ENCODE results near the gene PRUNE2.

The PRUNE2 gene

DNA sequence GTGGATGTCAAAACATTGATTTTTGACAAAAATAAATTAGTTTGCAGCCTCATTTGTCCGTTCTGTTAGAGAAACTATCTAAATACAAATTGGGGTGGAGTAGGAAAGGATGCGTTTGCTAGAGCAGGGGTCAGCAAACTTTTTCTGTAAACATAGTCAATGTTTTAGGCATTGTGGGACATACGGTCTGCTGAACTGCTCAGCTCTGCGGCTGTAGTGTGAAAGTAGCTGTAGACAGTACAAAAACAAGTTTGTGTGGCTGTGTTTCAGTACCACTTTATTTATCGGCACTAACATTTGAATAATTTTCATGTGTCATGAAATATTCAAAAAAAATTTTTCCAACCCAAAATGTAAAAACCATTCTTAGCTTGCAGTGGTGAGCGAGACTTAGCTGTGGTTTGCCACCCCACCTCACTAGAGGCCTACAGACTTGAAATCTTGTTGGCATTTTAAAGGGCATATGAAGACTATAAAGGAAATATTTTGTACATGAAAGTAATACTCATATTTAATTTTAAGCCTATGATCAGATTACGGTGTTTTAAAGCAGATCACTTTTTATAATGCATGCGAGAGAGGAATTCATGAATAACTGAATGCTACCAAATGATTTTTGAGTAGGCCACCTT lies 292.6 kb downstream of the PRUNE2 start:
- TF ChIP-seq, protein P1, sequence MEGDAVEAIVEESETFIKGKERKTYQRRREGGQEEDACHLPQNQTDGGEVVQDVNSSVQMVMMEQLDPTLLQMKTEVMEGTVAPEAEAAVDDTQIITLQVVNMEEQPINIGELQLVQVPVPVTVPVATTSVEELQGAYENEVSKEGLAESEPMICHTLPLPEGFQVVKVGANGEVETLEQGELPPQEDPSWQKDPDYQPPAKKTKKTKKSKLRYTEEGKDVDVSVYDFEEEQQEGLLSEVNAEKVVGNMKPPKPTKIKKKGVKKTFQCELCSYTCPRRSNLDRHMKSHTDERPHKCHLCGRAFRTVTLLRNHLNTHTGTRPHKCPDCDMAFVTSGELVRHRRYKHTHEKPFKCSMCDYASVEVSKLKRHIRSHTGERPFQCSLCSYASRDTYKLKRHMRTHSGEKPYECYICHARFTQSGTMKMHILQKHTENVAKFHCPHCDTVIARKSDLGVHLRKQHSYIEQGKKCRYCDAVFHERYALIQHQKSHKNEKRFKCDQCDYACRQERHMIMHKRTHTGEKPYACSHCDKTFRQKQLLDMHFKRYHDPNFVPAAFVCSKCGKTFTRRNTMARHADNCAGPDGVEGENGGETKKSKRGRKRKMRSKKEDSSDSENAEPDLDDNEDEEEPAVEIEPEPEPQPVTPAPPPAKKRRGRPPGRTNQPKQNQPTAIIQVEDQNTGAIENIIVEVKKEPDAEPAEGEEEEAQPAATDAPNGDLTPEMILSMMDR (IDR thresholded peaks at IDR 0.05; ENCODE audit: low read depth, low read length): no peak

DNA sequence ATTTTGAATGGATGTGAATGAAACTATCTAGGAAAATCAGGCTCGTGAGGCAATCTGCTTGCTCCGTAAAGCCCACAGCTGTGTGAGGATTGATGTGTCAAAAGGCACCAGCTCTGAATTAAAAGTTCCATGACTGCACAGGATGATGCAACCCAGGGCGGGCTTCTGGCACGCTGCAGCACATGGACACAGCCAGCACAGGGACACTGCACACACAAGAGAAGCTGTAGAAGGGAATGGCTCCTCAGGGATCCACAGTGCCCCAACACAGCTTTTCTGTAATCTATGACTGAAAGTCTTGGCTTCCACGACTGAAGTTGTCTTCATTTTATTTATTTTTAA lies 295.9 kb downstream of the PRUNE2 start:
- TF ChIP-seq, protein P1 (IDR thresholded peaks at IDR 0.05; ENCODE audit: low read depth, low read length): no peak
- DNase-seq (ENCODE audit: extremely low read depth, low read depth): peak; percentile 54

More for the DNA sequence above, 292.6 kb downstream of the PRUNE2 start:
- DNase-seq (ENCODE audit: extremely low read depth, low read depth): no peak

DNA sequence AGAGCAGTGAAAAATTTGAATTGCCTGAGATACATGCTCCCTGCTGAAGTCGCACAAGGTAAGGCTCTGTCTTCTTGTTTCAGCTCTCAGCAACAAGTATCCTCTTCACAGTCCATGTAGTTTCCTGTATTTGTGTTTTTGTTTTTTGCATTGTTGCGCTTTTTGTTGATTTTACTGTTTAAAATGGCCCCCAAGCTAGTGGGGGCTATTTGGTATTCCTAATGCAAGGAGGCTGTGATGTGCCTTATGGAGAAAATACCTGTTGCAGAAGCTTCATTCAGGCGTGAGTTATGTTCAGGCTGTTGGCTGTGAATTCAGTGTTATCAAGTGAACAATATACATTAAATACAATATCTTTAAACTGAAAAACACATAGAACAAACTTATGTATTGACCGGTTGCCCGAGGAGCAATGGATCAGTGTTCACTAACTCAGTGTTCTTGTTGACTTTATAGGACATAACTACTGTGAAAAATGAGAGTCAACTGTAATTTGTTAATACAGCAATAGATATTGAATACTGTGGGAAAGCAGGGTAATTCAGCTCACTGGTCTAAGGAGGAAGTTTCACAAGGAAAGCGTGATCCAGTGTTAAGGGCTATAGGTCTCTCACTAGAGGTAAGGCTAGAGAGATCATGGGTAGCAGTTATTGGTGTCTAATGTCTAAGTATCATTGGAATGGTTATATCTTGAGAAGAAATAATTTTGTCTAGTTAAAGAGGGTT lies 296.5 kb downstream of the PRUNE2 start:
- DNase-seq (ENCODE audit: extremely low read depth, low read depth): no peak
- TF ChIP-seq, protein P1 (IDR thresholded peaks at IDR 0.05; ENCODE audit: low read depth, low read length): no peak

DNA sequence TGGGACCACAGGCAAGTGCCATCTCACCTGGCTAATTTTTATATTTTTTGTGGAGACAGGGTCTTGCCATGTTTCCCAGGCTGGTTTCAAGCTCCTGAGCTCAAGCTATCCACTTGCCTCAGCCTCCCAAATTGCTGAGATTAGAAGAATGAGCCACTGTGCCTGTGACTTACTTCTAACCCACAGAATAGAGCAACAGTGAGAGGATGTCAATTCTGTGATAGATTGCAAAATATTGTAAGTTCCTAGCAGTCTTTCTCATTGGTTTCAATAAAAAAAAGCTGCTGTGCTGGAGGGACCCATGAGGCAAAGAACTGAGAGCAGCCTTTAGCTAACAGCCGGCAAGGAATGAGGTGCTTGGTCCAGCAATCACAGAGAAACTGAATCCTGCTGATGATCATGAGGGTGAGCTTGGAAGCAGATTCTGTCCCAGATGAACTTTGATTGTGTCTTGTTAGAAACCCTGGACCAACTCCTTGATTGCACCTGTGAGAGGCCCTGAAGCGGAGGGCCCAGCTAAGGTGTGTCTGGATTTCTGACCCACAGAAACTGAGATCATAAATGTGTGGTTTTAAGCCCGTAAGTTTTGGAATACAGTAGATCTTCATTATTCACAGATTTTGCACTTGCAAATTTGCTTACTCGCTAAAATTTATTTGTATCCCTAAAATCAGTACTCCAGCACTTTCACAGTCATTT lies 297.2 kb downstream of the PRUNE2 start:
- TF ChIP-seq, protein P1 (IDR thresholded peaks at IDR 0.05; ENCODE audit: low read depth, low read length): no peak
- DNase-seq (ENCODE audit: extremely low read depth, low read depth): no peak

DNA sequence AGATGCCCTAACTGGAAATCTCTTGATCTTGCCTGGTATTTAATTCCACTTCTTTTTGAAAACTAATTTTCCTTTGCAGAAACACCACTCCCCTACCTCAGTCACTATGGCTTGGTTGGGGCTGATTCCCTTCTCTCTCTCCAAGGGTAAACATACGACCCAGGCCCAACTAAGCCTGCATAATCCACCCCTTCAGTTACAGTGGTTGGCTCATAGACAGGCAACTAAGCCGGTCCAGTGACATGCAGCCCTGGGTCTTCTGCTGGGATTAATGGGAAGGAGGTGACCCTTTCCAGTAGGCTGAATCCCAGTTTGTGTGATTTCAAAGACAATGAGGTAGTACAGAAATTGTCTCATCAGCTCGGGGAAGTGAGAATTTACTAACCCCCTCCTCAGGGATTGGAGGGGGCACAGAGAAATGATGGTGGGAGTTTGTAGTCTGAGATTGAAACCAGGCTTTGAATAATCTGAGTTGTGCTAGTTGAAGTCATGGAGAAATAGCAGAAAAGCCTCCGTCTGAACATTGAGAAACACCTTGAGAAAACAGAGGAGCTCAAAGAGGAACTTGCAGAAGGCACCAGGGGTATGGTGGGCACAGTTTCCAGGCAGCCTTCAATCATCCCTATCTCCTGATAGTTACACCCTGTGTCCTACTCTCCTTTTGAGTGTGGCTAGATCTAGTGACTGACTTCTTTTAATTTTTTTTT lies 298.0 kb downstream of the PRUNE2 start:
- DNase-seq (ENCODE audit: extremely low read depth, low read depth): no peak
- TF ChIP-seq, protein P1 (IDR thresholded peaks at IDR 0.05; ENCODE audit: low read depth, low read length): no peak

DNA sequence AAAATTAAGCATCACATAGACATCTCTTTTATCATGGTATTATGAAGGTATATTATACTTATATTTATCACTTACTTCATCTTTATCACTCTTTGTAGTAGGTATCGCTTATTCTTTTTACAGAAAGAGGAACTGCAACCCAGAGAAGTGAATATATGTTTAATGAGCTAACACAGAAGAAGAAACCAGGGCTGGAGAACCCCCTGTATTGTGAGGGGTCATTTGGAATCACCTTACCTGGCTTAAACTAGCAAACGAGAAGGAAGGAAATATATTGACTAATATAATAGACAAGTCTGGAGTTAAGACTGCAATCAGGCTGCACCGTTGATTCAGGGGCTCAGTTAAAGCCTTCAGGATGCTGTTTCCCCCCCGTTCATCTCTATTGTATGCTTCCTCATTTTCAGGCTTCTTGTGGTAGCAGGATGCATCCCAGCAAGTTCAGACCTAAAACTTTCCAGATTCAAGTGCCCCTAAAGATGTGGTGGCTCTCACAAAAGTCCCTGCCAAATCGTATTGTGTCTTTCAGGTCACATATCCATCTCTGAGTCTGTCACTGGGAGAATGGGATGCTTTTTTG lies 300.5 kb downstream of the PRUNE2 start:
- no peak for DNase-seq (ENCODE audit: extremely low read depth, low read depth)
- TF ChIP-seq, protein P1 (IDR thresholded peaks at IDR 0.05; ENCODE audit: low read depth, low read length): no peak

All from AG09319 (cell line).